ENCODE results near the gene CTAGE1. TPM values are rescaled to one million over a fixed set of nuclear protein-coding genes. Genes with fewer than 3 reads are reported as not detected.

CTAGE1 gene
- total and polyA plus RNA-seq, 10 of the 15 experiments (the other 5 are each of a cell fraction or from before 2014, with no cell fraction given), result 0.01 TPM; not detected in 9

DNA sequence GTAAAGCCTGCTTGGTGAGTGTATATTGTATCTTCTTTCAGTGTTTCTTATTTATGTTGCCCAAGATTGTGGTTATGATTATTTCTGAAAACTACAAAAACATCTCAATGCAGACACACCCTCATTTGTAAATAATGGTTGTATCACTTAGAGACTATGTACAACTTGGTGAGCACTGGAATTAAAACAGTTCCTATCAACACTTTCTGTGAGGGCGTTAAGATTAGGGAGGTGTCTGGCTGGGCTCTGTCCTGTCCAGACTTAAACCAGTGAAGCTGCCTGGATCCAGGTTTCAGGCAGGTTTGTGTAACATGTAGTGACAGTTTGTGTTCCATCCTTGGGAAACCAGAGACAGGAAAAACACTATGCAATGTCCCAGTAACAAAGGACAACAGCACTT lies 49.7 kb downstream of the CTAGE1 start:
- RAD21 ChIA-PET (ENCODE audit: unreplicated experiment), result no interaction called here
- Histone ChIP-seq H3K4me2 (ENCODE audit: control insufficient read depth, insufficient read depth) (no peak overlapping the region), H2AFZ (ENCODE audit: control insufficient read depth, low read depth, low read length) (no peak overlapping the region), H3K9ac (ENCODE audit: control insufficient read depth, insufficient read depth, low read length) (no peak overlapping the region), H3K27me3 (replicated peaks in 1 of 2; ENCODE audit: control insufficient read depth in 2 of 2, insufficient read depth in 2 of 2, low read length in 1 of 2) (no peaks in the 10 kb centered on the region), H3K79me2 (ENCODE audit: control insufficient read depth, insufficient read depth, low read length) (no peaks in the 10 kb centered on the region), H4K20me1 (ENCODE audit: control insufficient read depth, insufficient read depth) (no peaks in the 10 kb centered on the region), H3K9me3 (replicated peaks; ENCODE audit: control insufficient read depth, insufficient read depth, low read length) (no peaks in the 10 kb centered on the region), H3K27ac (ENCODE audit: control insufficient read depth, insufficient read depth) (no peak overlapping the region), H3K4me1 (ENCODE audit: control insufficient read depth, insufficient read depth, low read length) (no peaks in the 10 kb centered on the region), H3K36me3 (ENCODE audit: control insufficient read depth in 2 of 2, insufficient read depth in 2 of 2, low read length in 1 of 2) (no peaks in the 10 kb centered on the region), H3K4me3 (no peak overlapping the region)
- SMC1A ChIA-PET (ENCODE audit: uncharacterized antibody, unreplicated experiment), result interaction anchor here (1.0 kb wide), 1 partner anchor 9 kb away, joined by 3 read pairs; no protein-coding TSS in a partner anchor
- TF ChIP-seq RFX5 (IDR thresholded peaks at IDR 0.05; ENCODE audit: low read depth, low read length), result no peak
- TF ChIP-seq CBFB (IDR thresholded peaks at IDR 0.05; ENCODE audit: low read depth), result no peak
- TF ChIP-seq ESRRA (IDR thresholded peaks at IDR 0.05; ENCODE audit: low read length), result no peak
- no peak for TF ChIP-seq SRF (IDR thresholded peaks at IDR 0.05; ENCODE audit: low read depth in 2 of 2, low read length in 2 of 2)
- POLR2A ChIA-PET, result no interaction called here
- in situ Hi-C loops (cut with MboI) (no loop called here), intact Hi-C loops (cut with micrococcal nuclease; ENCODE audit: unreplicated experiment) (no loop called here)
- no TSS peak for BruUV-seq (replicated peaks)
- CTCF ChIA-PET, result no interaction called here
- DNase-seq (ENCODE audit: low read depth, low spot score) (no peak), ATAC-seq (no peak), FAIRE-seq (no peak)
- 0% methylated on average over 1 of the region's 1 CpG for WGBS (ENCODE audit: insufficient coverage, insufficient replicate concordance, low lambda C conversion rate, missing lambda C conversion rate)

DNA sequence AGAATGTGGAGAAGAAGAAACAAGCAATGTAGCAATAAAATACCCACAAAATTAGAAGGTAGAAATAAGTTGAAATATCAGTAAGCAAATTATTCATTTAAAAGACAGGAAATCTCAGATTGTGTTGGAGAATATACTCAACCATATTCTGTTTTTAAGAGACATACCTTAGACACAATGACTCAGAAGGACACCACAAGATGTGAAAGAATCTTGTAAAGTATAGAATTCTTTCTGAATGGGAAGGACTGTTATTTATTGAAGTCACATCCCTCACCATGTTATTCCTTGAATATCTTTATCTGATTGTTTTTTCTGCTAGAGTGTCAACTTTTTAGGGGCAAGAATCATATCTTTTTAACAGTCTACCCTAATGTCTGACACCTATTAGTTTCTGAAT lies 50.4 kb downstream of the CTAGE1 start:
- intact Hi-C loops (cut with micrococcal nuclease; ENCODE audit: unreplicated experiment) (no loop called here), in situ Hi-C loops (cut with MboI) (no loop called here)
- no peaks in the 10 kb centered on the region for H3K4me1 ChIP-seq (ENCODE audit: control insufficient read depth, insufficient read depth, low read length)
- no peaks in the 10 kb centered on the region for H3K79me2 ChIP-seq (ENCODE audit: control insufficient read depth, insufficient read depth, low read length)
- H3K9ac ChIP-seq (ENCODE audit: control insufficient read depth, insufficient read depth, low read length), result no peak overlapping the region
- H3K4me2 ChIP-seq (ENCODE audit: control insufficient read depth, insufficient read depth), result no peak overlapping the region
- H3K4me3 ChIP-seq, result no peak overlapping the region
- H3K9me3 ChIP-seq (replicated peaks; ENCODE audit: control insufficient read depth, insufficient read depth, low read length), result no peaks in the 10 kb centered on the region
- no TSS peak for BruUV-seq (replicated peaks)
- H3K27ac ChIP-seq (ENCODE audit: control insufficient read depth, insufficient read depth), result no peak overlapping the region
- no peak overlapping the region for H2AFZ ChIP-seq (ENCODE audit: control insufficient read depth, low read depth, low read length)
- ChIA-PET POLR2A (no interaction called here), SMC1A (ENCODE audit: uncharacterized antibody, unreplicated experiment) (no interaction called here), CTCF (no interaction called here), RAD21 (ENCODE audit: unreplicated experiment) (no interaction called here)
- no peaks in the 10 kb centered on the region for H3K36me3 ChIP-seq (ENCODE audit: control insufficient read depth in 2 of 2, insufficient read depth in 2 of 2, low read length in 1 of 2)
- H4K20me1 ChIP-seq (ENCODE audit: control insufficient read depth, insufficient read depth), result no peaks in the 10 kb centered on the region
- ATAC-seq (no peak), DNase-seq (ENCODE audit: low read depth, low spot score) (no peak), FAIRE-seq (no peak)
- no peaks in the 10 kb centered on the region for H3K27me3 ChIP-seq (replicated peaks in 1 of 2; ENCODE audit: control insufficient read depth in 2 of 2, insufficient read depth in 2 of 2, low read length in 1 of 2)
- TF ChIP-seq SUZ12 (IDR thresholded peaks at IDR 0.05; ENCODE audit: unreplicated experiment), result no peak
- no peak for TF ChIP-seq USF1 (IDR thresholded peaks at IDR 0.05; ENCODE audit: borderline replicate concordance, extremely low read length, insufficient read depth, low read depth, low read length)
- no peak for TF ChIP-seq EGR1 (IDR thresholded peaks at IDR 0.05; ENCODE audit: borderline replicate concordance in 1 of 2, low read depth in 2 of 2, low read length in 2 of 2)
- no peak for TF ChIP-seq HCFC1 (IDR thresholded peaks at IDR 0.05; ENCODE audit: low read length)
- TF ChIP-seq BCL3 (IDR thresholded peaks at IDR 0.05; ENCODE audit: borderline replicate concordance, insufficient read depth, low read depth, low read length, poor library complexity, severe bottlenecking), result no peak
- no peak for TF ChIP-seq ZNF687 (IDR thresholded peaks at IDR 0.05)

Measured in GM12878 (cell line).